DMS53 treated with DMSO at 0.1 percent for 48 hours (cell line): ENCODE results near the gene NSUN7.

Experiments
- DNase-seq: peaks from one replicate; lab custom pipeline; 2025; ENCODE audit not compliant: unreplicated experiment; lab: John Stamatoyannopoulos, UW

Gene NSUN7

GRCh38 chr4:40845154-40845835 is 95.5 kb downstream of the NSUN7 start:
- no peak for DNase-seq

- no peak for DNase-seq
Measured at GRCh38 chr4:40846532-40846931, 96.8 kb downstream of the NSUN7 start.

- no peak for DNase-seq
Measured at GRCh38 chr4:40848251-40848650, 98.5 kb downstream of the NSUN7 start.

- no peak for DNase-seq
Measured at GRCh38 chr4:40848940-40849339, 99.2 kb downstream of the NSUN7 start.

GRCh38 chr4:40850496-40850895 is 100.7 kb downstream of the NSUN7 start:
- no peak for DNase-seq

GRCh38 chr4:40856277-40856839 is 106.6 kb downstream of the NSUN7 start:
- no peak for DNase-seq

GRCh38 chr4:40856840-40857362 is 107.1 kb downstream of the NSUN7 start:
- peak; percentile 85 for DNase-seq

- DNase-seq, result no peak
Measured at GRCh38 chr4:40857956-40858355, 108.2 kb downstream of the NSUN7 start.

- DNase-seq, result no peak
Measured at GRCh38 chr4:40858962-40859361, 109.2 kb downstream of the NSUN7 start.
